SK-N-MC (cell line): ENCODE measurements around the gene C1orf74.

Experiments
- EZH2 ChIP-seq: fragments of 200-600 bp; sonication (generic); IDR thresholded peaks from one replicate; pipeline ENCODE4 v1.6.1; 2017; ENCODE audit warnings: antibody characterized with exemption
- POLR2AphosphoS5 ChIP-seq: IDR thresholded peaks from 2 replicates; pipeline ENCODE4 v1.6.1; 2012; ENCODE audit warnings: mild to moderate bottlenecking, low read depth, low read length, borderline replicate concordance

GRCh38 chr1:209769171-209769904, 15.0 kb downstream of the C1orf74 start:
- TF ChIP-seq POLR2AphosphoS5 (no peak), EZH2 (no peak)
